K562 (cell line): ENCODE data around the gene DMWD. TPM values are rescaled to one million over a fixed set of nuclear protein-coding genes. Genes with fewer than 3 reads are reported as not detected.

Source experiments
- BRD9 ChIP-seq: fragments of 450-650 bp; IDR thresholded peaks from 2 replicates; pipeline ENCODE4 v1.6.1; 2018; ENCODE audit warnings: low read depth; ENCODE audit not compliant: partially characterized antibody
- CBX3 ChIP-seq, 2 experiments: IDR thresholded peaks; 1 replicate in 1 of 2; 2 replicates in 1 of 2; pipeline ENCODE4 v1.6.1; 2012; ENCODE audit warnings: inconsistent platforms in 2 of 2, low read length in 2 of 2, borderline replicate concordance in 1 of 2, control low read depth in 1 of 2
- CEBPZ ChIP-seq: fragments of 150-350 bp; IDR thresholded peaks from 2 replicates; pipeline ENCODE4 v1.6.1; 2014; ENCODE audit warnings: low read depth, mild to moderate bottlenecking, low read length, borderline replicate concordance
- FOXK2 ChIP-seq, 2 experiments: fragments of 450-650 bp; IDR thresholded peaks in 1 of 2; conservative IDR thresholded peaks in 1 of 2; 2 replicates each; pipeline ENCODE4 v1.6.1; 2016; ENCODE audit warnings: low read depth in 2 of 2, mild to moderate bottlenecking in 1 of 2
- GTF2E2 ChIP-seq: fragments of 200-800 bp; sonication (Bioruptor generic); IDR thresholded peaks from 2 replicates; pipeline ENCODE4 v1.6.1; 2016; ENCODE audit warnings: missing genetic modification characterization, missing compliant biosample characterization
- MCM7 ChIP-seq, 2 experiments: fragments of 450-650 bp; IDR thresholded peaks; 2 replicates each; pipeline ENCODE4 v1.6.1; 2016 to 2018
- NONO ChIP-seq, 2 experiments: fragments of 200-400 bp in 1 of 2; fragments of 450-650 bp in 1 of 2; formaldehyde crosslinking in 1 of 2; IDR thresholded peaks; 2 replicates each; pipeline ENCODE4 v1.6.1; 2017; ENCODE audit warnings: low read depth in 2 of 2, mild to moderate bottlenecking in 2 of 2, moderate library complexity in 2 of 2, low read length in 1 of 2
- PHF8 ChIP-seq: fragments of 200-600 bp; sonication (generic); IDR thresholded peaks from 2 replicates; pipeline ENCODE4 v1.6.1; 2012; ENCODE audit warnings: mixed run types, mild to moderate bottlenecking, inconsistent platforms, low read length, moderate library complexity, borderline replicate concordance
- RNF219 ChIP-seq: fragments of 250-450 bp; sonication (Bioruptor Pico); IDR thresholded peaks from 2 replicates; pipeline ENCODE4 v1.5.0; 2022; ENCODE audit warnings: mild to moderate bottlenecking
- TFAM ChIP-seq: fragments of 250-450 bp; sonication (Bioruptor Pico); conservative IDR thresholded peaks from 2 replicates; pipeline ENCODE4 v1.5.0; 2021; ENCODE audit warnings: mild to moderate bottlenecking, moderate library complexity
- U2AF1 ChIP-seq: fragments of 200-400 bp; formaldehyde crosslinking; optimal IDR thresholded peaks from 2 replicates; pipeline ENCODE3; 2017; ENCODE audit warnings: mild to moderate bottlenecking, low read depth, low read length, moderate library complexity
- ZBTB12 ChIP-seq: fragments of 250-450 bp; sonication (Bioruptor Pico); IDR thresholded peaks from 2 replicates; pipeline ENCODE4 v1.4.0; 2020
- ZNF146 ChIP-seq: IDR thresholded peaks from one replicate; pipeline ENCODE4 v1.6.1; 2018; ENCODE audit warnings: missing compliant biosample characterization; ENCODE audit not compliant: unreplicated experiment
- ZNF583 ChIP-seq: fragments of 250-450 bp; sonication (Bioruptor Pico); IDR thresholded peaks from 2 replicates; pipeline ENCODE4 v1.4.0; 2020
- ZNF592 ChIP-seq: fragments of 450-650 bp; IDR thresholded peaks from 2 replicates; pipeline ENCODE4 v1.6.1; 2017; ENCODE audit warnings: antibody characterized with exemption, mild to moderate bottlenecking
- ZNF778 ChIP-seq: fragments of 450-650 bp; formaldehyde crosslinking; IDR thresholded peaks from 2 replicates; pipeline ENCODE4 v1.4.0; 2020; ENCODE audit warnings: mild to moderate bottlenecking, moderate library complexity
- polyA plus RNA-seq, 8 experiments: library from polyadenylated mRNA; depleted of rRNA in 4 of 8; stranded (reverse) in 5 of 8; unstranded in 3 of 8; fragments of >200 nt; fragmentation: Nextera tagmentation in 2 of 8; fragmentation: Illumina TruSeq in 1 of 8; extraction: Ambion mirVana in 2 of 8; extraction: Trizol in 1 of 8; gene quantifications; 2 replicates each; pipeline versions ENCODE4 v1.2.1 to v1.2.3, GENCODE V29; 2011 to 2014; ENCODE audit warnings: inconsistent platforms in 1 of 8, missing spikeins in 1 of 8
- total RNA-seq, 7 experiments: library from RNA; depleted of rRNA in 6 of 7; stranded (reverse); fragments of >200 nt in 6 of 7; fragmentation: Illumina TruSeq in 2 of 7; extraction: Trizol in 2 of 7; gene quantifications; 2 replicates each; pipeline versions ENCODE4 v1.2.1 to v1.2.3, GENCODE V29; 2011 to 2021; ENCODE audit warnings: low replicate concordance in 1 of 7

The DMWD gene
- total and polyA plus RNA-seq, 9 of the 15 experiments (the other 6 are each of a cell fraction or from before 2014, with no cell fraction given): 4.7 to 54.6 (median 19.0) TPM

- no peak for TF ChIP-seq RNF219 (CRISPR knock-in tag)
- no peak for TF ChIP-seq ZNF146
- TF ChIP-seq CEBPZ: no peak
- TF ChIP-seq ZNF583 (CRISPR knock-in tag): no peak
- TF ChIP-seq FOXK2 (conservative IDR thresholded peaks at IDR 0.05 in 1 of 2, IDR thresholded peaks at IDR 0.05 in 1 of 2; ENCODE audit: low read depth in 2 of 2): no peak
- no peak for TF ChIP-seq GTF2E2
- no peak for TF ChIP-seq U2AF1
- TF ChIP-seq MCM7 (IDR thresholded peaks at IDR 0.05): no peak
- no peak for TF ChIP-seq BRD9
- no peak for TF ChIP-seq CBX3 (IDR thresholded peaks at IDR 0.05; ENCODE audit: borderline replicate concordance in 1 of 2, low read length in 2 of 2)
- no peak for TF ChIP-seq ZNF592
- TF ChIP-seq TFAM (CRISPR knock-in tag): no peak
- peak; percentile 45; the same call in 1 of the 2 replicates for TF ChIP-seq PHF8
- TF ChIP-seq ZBTB12: no peak
- no peak for TF ChIP-seq NONO (IDR thresholded peaks at IDR 0.05; ENCODE audit: low read depth in 2 of 2, low read length in 1 of 2)
- TF ChIP-seq ZNF778 (CRISPR knock-in tag): no peak
Observed at GRCh38 chr19:45779231-45780145, 13.2 kb downstream of the DMWD start (continued).
